8988T (cell line): ENCODE results near the gene HTR1D.

ENCODE experiments used
- DNase-seq: peaks from one replicate; pipeline ENCODE4 v3.0.0; 2011

HTR1D gene

GRCh38 chr1:23150125-23150524 is 67.2 kb downstream of the HTR1D start:
- DNase-seq, result no peak

- no peak for DNase-seq
These were observed 68.2 kb downstream of the HTR1D start for GRCh38 chr1:23149114-23149513.

DNA sequence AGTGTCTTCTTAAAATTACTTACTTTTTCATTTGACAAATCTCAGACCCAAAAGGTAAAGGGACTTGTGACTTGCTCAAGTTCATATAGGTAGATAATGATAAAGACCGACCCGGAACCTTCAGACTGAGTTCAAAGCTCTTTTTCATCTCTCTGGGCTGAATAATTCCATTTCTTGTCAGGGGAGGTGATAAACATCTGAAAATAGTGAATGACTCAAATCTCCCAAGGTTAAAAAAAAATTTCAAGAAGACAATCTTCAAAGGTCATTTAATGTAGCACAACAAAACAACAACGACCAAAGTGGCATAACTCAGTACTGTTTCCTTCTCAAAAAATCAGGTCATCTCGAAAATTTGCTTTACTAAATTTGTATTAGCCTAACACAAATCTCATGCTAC is 69.2 kb downstream of the HTR1D start:
- no peak for DNase-seq
